SK-N-SH treated with all-trans-retinoic acid at 6 μM for 48 hours (cell line): Measurements from ENCODE around the gene TBC1D7.

Experiments used
- ARNTL ChIP-seq: fragments of 450-650 bp; formaldehyde crosslinking; IDR thresholded peaks from 2 replicates; pipeline ENCODE4 v1.5.0; 2020; ENCODE audit warnings: low read depth, mild to moderate bottlenecking, moderate library complexity, borderline replicate concordance
- ESRRG ChIP-seq: fragments of 250-450 bp; sonication (Bioruptor Pico); IDR thresholded peaks from 2 replicates; pipeline ENCODE4 v1.6.1; 2021; ENCODE audit warnings: mild to moderate bottlenecking
- GLIS3 ChIP-seq: fragments of 250-450 bp; sonication (Bioruptor Pico); IDR thresholded peaks from 2 replicates; pipeline ENCODE4 v1.5.0; 2020; ENCODE audit warnings: mild to moderate bottlenecking, moderate library complexity
- ISL1 ChIP-seq: fragments of 250-450 bp; sonication (Bioruptor Pico); IDR thresholded peaks from 2 replicates; pipeline ENCODE4 v2.1.2; 2022; ENCODE audit warnings: mild to moderate bottlenecking, moderate library complexity
- PPARA ChIP-seq: fragments of 250-450 bp; sonication (Bioruptor Pico); IDR thresholded peaks from 2 replicates; pipeline ENCODE4 v1.5.0; 2020; ENCODE audit warnings: mild to moderate bottlenecking, borderline replicate concordance
- TOX ChIP-seq: fragments of 250-450 bp; sonication (Bioruptor Pico); IDR thresholded peaks from 2 replicates; pipeline ENCODE4 v1.8.0; 2021; ENCODE audit warnings: mild to moderate bottlenecking, moderate library complexity, borderline replicate concordance
- ZC3H10 ChIP-seq: fragments of 250-450 bp; sonication (Bioruptor Pico); IDR thresholded peaks from 2 replicates; pipeline ENCODE4 v1.5.1; 2021; ENCODE audit warnings: mild to moderate bottlenecking, moderate library complexity
- ZFP3 ChIP-seq: fragments of 250-450 bp; sonication (Bioruptor Pico); IDR thresholded peaks from 2 replicates; pipeline ENCODE4 v1.5.0; 2020; ENCODE audit warnings: mild to moderate bottlenecking, moderate library complexity
- ZFP30 ChIP-seq: fragments of 450-650 bp; formaldehyde crosslinking; IDR thresholded peaks from 2 replicates; pipeline ENCODE4 v1.5.0; 2022; ENCODE audit warnings: mild to moderate bottlenecking, moderate library complexity
- ZNF565 ChIP-seq: fragments of 450-650 bp; formaldehyde crosslinking; conservative IDR thresholded peaks from 2 replicates; pipeline ENCODE4 v1.5.0; 2020; ENCODE audit warnings: low read depth, mild to moderate bottlenecking, moderate library complexity
- ZNF70 ChIP-seq: fragments of 450-650 bp; formaldehyde crosslinking; IDR thresholded peaks from 2 replicates; pipeline ENCODE4 v1.5.0; 2020; ENCODE audit warnings: mild to moderate bottlenecking, moderate library complexity
- TF ChIP-seq, protein P1 (sequence below): fragments of 250-450 bp; sonication (Bioruptor Pico); IDR thresholded peaks from 2 replicates; pipeline ENCODE4 v1.8.0; 2020; ENCODE audit warnings: mild to moderate bottlenecking, moderate library complexity, borderline replicate concordance
- TF ChIP-seq, protein P2 (sequence below): fragments of 250-450 bp; sonication (Bioruptor Pico); IDR thresholded peaks from 2 replicates; pipeline ENCODE4 v1.5.1; 2020; ENCODE audit warnings: low read depth, mild to moderate bottlenecking, moderate library complexity
- TF ChIP-seq, protein P3 (sequence below): fragments of 250-450 bp; sonication (Bioruptor Pico); IDR thresholded peaks from 2 replicates; pipeline ENCODE4 v1.5.0; 2020; ENCODE audit warnings: mild to moderate bottlenecking, moderate library complexity

DNA sequence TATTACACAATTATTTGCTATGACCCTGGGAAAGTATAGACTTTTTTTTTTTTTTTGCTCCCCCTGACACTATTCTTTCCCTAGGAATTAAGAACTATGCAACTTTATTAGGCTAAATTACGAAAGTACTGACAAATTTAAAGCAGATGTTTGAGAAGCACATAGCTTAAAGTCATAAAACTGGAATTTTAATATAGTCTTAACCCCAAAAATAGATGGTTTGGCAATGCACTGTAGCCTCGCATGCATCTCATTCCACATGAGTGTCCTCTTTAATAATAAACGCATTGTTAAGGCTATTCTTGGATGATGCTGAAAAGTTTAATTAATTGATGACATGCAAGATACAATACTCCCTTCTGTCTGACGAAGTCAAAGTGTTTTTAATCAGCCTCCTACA, 49.3 kb downstream of the TBC1D7 start:
- TF ChIP-seq ZFP30 (CRISPR knock-in tag) (no peak), ZNF70 (CRISPR knock-in tag) (no peak), ARNTL (CRISPR knock-in tag) (no peak), PPARA (no peak), ZC3H10 (CRISPR knock-in tag) (no peak), ESRRG (CRISPR knock-in tag) (no peak), ZFP3 (no peak), TOX (CRISPR knock-in tag) (no peak), GLIS3 (CRISPR knock-in tag) (no peak), ZNF565 (no peak), ISL1 (CRISPR knock-in tag) (peak; percentile 60)
- TF ChIP-seq, protein P1, sequence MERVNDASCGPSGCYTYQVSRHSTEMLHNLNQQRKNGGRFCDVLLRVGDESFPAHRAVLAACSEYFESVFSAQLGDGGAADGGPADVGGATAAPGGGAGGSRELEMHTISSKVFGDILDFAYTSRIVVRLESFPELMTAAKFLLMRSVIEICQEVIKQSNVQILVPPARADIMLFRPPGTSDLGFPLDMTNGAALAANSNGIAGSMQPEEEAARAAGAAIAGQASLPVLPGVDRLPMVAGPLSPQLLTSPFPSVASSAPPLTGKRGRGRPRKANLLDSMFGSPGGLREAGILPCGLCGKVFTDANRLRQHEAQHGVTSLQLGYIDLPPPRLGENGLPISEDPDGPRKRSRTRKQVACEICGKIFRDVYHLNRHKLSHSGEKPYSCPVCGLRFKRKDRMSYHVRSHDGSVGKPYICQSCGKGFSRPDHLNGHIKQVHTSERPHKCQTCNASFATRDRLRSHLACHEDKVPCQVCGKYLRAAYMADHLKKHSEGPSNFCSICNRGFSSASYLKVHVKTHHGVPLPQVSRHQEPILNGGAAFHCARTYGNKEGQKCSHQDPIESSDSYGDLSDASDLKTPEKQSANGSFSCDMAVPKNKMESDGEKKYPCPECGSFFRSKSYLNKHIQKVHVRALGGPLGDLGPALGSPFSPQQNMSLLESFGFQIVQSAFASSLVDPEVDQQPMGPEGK (CRISPR knock-in tag), result no peak
- TF ChIP-seq, protein P2, sequence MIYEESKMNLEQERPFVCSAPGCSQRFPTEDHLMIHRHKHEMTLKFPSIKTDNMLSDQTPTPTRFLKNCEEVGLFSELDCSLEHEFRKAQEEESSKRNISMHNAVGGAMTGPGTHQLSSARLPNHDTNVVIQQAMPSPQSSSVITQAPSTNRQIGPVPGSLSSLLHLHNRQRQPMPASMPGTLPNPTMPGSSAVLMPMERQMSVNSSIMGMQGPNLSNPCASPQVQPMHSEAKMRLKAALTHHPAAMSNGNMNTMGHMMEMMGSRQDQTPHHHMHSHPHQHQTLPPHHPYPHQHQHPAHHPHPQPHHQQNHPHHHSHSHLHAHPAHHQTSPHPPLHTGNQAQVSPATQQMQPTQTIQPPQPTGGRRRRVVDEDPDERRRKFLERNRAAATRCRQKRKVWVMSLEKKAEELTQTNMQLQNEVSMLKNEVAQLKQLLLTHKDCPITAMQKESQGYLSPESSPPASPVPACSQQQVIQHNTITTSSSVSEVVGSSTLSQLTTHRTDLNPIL (CRISPR knock-in tag), result peak; percentile 11; the same call in 1 of the 2 replicates
- TF ChIP-seq, protein P3, sequence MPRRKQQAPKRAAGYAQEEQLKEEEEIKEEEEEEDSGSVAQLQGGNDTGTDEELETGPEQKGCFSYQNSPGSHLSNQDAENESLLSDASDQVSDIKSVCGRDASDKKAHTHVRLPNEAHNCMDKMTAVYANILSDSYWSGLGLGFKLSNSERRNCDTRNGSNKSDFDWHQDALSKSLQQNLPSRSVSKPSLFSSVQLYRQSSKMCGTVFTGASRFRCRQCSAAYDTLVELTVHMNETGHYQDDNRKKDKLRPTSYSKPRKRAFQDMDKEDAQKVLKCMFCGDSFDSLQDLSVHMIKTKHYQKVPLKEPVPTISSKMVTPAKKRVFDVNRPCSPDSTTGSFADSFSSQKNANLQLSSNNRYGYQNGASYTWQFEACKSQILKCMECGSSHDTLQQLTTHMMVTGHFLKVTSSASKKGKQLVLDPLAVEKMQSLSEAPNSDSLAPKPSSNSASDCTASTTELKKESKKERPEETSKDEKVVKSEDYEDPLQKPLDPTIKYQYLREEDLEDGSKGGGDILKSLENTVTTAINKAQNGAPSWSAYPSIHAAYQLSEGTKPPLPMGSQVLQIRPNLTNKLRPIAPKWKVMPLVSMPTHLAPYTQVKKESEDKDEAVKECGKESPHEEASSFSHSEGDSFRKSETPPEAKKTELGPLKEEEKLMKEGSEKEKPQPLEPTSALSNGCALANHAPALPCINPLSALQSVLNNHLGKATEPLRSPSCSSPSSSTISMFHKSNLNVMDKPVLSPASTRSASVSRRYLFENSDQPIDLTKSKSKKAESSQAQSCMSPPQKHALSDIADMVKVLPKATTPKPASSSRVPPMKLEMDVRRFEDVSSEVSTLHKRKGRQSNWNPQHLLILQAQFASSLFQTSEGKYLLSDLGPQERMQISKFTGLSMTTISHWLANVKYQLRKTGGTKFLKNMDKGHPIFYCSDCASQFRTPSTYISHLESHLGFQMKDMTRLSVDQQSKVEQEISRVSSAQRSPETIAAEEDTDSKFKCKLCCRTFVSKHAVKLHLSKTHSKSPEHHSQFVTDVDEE, result no peak
